ENCODE results near the gene CRACR2B.
A peak's percentile ranks its signal among the peaks of the same experiment; 100 is the strongest.

DNA sequence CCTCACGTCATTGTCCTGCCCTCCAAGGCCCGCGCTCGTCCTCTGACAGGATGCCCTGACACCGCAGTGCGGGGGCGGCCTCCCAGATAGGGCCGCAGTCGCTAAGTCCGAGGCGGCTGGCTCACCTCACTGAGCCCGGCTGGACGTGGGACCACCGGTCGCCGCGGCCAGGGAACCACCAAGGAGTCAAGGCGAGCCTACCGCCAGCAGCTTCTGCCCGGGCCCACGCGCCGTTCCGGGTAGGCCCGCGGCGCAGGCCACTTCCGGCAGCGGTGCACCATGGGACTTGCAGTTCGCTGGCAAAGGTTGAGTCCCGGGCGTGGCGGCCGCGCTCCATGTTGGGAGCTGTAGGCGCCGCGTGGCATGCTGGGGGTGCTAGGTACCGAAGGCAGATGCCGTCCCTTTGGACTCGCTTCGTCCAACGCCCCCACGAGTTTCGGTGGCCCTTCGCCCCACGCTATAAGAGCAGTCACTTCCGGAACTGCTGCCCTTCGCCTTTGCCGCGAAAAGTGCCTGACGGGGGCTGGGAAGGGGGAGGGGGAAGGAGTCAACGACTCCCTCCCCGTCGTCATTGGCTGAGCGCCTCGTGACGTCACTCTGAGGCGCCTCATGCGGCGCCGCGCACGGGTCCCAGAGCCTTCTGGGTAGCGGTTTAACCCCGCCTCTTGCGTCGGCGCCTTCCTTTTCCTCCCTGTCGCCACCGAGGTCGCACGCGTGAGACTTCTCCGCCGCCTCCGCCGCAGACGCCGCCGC lies 18.3 kb upstream of the CRACR2B start, which contains the start of gene RPLP2:
- TF ChIP-seq, protein P1, sequence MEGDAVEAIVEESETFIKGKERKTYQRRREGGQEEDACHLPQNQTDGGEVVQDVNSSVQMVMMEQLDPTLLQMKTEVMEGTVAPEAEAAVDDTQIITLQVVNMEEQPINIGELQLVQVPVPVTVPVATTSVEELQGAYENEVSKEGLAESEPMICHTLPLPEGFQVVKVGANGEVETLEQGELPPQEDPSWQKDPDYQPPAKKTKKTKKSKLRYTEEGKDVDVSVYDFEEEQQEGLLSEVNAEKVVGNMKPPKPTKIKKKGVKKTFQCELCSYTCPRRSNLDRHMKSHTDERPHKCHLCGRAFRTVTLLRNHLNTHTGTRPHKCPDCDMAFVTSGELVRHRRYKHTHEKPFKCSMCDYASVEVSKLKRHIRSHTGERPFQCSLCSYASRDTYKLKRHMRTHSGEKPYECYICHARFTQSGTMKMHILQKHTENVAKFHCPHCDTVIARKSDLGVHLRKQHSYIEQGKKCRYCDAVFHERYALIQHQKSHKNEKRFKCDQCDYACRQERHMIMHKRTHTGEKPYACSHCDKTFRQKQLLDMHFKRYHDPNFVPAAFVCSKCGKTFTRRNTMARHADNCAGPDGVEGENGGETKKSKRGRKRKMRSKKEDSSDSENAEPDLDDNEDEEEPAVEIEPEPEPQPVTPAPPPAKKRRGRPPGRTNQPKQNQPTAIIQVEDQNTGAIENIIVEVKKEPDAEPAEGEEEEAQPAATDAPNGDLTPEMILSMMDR (IDR thresholded peaks at IDR 0.05) = peak in 2 of 4 experiments; percentile 1 to 23
- peak; percentile 85 to 91 for TF ChIP-seq POLR2A (IDR thresholded peaks at IDR 0.05)

Measured in uterus (tissue), 2 donors.